ENCODE results near the gene SWSAP1.
A peak's percentile ranks its signal among the peaks of the same experiment; 100 is the strongest.

SWSAP1 gene

GRCh38 chr19:11421371-11422098 is 47.1 kb downstream of the SWSAP1 start:
- Mint-ChIP-seq H3K4me3 (no peak overlapping the region), H3K27me3 (peaks cover 81% of the 10 kb centered on the region), H3K27ac (no peak overlapping the region), H3K4me1 (peaks cover 41% of the 10 kb centered on the region), H3K36me3 (no peaks in the 10 kb centered on the region), H3K9me3 (peaks cover 2% of the 10 kb centered on the region)
- DNase-seq, result peak; percentile 52
- CTCF ChIA-PET, result interaction anchor here (1.7 kb wide), 1 partner anchor 39 kb away, joined by 4 read pairs; no protein-coding TSS in a partner anchor

DNA sequence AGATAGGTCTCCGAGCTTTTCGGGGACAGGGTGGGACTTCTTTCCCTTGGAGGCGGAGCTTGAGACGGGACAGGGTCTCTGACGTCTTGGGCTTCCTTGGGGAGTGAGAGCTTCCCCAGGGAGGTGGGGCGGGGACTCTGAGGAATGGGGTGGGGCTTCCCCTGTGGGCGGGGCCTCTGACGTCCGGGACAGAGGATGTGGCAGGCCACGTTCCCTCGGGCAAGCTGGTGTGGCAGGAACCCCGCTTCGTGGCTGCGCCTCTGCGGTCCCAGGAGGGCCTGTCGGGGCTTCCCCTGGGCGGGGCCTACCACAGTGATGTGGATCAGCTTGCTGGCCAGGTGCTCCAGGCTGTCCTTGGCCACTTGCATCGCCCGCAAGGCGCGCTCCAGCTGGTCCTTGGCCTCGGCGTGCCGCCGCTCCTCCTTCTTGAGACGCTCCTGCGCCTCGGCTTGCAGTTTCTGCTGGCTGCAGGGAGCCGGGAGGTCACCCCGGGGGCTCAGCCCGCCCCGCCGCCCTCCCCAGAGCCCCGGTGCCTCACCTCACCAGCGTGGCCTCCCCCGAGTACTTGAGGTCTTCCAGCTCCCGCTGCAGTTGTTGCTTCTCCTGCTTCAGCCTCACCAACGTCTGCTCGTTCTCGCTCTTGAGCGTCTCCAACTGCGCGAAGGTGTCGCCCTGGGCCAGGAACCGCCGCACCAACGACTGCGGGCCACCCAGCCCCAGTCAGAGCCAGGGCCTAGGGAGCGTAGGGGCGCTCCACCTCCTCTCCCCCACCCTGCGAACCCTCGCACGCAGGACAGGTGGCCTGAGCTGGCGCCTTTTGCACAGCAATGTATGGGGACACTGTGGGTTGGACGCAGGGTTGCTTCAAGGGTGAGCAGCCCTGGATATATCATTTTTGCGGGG is 47.9 kb downstream of the SWSAP1 start:
- H3K36me3 Mint-ChIP-seq, result no peaks in the 10 kb centered on the region
- peak; percentile 84 for DNase-seq
- peak overlapping the region; percentile 67 for H3K4me3 Mint-ChIP-seq
- peak overlapping the region; percentile 52 for H3K27ac Mint-ChIP-seq
- peaks cover 41% of the 10 kb centered on the region for H3K4me1 Mint-ChIP-seq
- CTCF ChIA-PET, result interaction anchor here (1.2 to 1.7 kb wide), 2 partner anchors 39 to 41 kb away, joined by 3 to 4 read pairs; no protein-coding TSS in a partner anchor
- H3K27me3 Mint-ChIP-seq, result peaks cover 76% of the 10 kb centered on the region
- peaks cover 2% of the 10 kb centered on the region for H3K9me3 Mint-ChIP-seq

DNA sequence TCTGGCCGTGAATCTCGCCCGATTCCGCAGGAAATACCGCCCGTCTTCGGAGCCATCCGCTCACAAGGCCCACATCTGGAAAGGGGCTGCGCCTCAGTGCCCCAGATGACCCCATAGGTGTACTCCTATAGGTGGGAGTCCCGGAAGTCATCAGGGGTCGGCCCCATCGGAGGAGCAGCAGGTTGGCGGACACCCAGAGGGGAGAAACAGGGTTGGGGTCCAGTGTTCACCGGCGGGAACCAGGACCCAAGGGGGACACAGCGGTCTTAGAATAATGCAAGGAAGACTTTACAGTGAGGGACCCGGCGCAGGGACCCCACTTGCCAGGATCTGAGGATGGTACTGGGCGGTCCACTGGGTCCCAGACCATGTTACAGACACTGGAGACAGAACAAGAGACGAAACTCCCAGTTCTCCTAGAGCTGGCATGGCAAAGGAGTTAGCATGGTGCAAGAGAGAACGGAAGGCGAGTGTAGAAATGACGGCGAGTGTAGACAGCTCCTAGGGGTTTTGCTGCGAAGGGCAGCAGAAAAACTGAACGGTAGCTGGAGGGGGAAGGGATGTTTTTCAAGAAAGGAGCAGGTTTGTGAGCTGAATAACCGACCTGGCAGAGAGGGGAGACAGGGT is 48.8 kb downstream of the SWSAP1 start:
- H3K27ac Mint-ChIP-seq, result no peak overlapping the region
- no peak for DNase-seq
- peaks cover 68% of the 10 kb centered on the region for H3K27me3 Mint-ChIP-seq
- peaks cover 39% of the 10 kb centered on the region for H3K4me1 Mint-ChIP-seq
- H3K9me3 Mint-ChIP-seq, result peaks cover 2% of the 10 kb centered on the region
- CTCF ChIA-PET, result interaction anchor here (1.0 to 1.2 kb wide), 2 partner anchors 40 to 42 kb away, joined by 3 read pairs; no protein-coding TSS in a partner anchor
- no peaks in the 10 kb centered on the region for H3K36me3 Mint-ChIP-seq
- H3K4me3 Mint-ChIP-seq, result peak overlapping the region; percentile 67

GRCh38 chr19:11423791-11424181 is 49.3 kb downstream of the SWSAP1 start:
- no peak overlapping the region for H3K4me3 Mint-ChIP-seq
- H3K27me3 Mint-ChIP-seq, result peaks cover 63% of the 10 kb centered on the region
- H3K4me1 Mint-ChIP-seq, result peaks cover 37% of the 10 kb centered on the region
- CTCF ChIA-PET, result interaction anchor here (0.6 to 1.0 kb wide), 2 partner anchors 41 to 110 kb away, joined by 3 read pairs; no protein-coding TSS in a partner anchor
- no peak for DNase-seq
- peaks cover 2% of the 10 kb centered on the region for H3K9me3 Mint-ChIP-seq
- no peaks in the 10 kb centered on the region for H3K36me3 Mint-ChIP-seq
- H3K27ac Mint-ChIP-seq, result no peak overlapping the region
